ENCODE results near the gene RAB11FIP4. TPM values are rescaled to one million over a fixed set of nuclear protein-coding genes. Genes with fewer than 3 reads are reported as not detected.

Gene RAB11FIP4
- total and polyA plus RNA-seq, 2 of the 8 experiments (the other 6 are each of a cell fraction or from before 2014, with no cell fraction given), result 21.7 to 53.2 TPM

GRCh38 chr17:31529841-31530251 lies 138.4 kb downstream of the RAB11FIP4 start:
- FAIRE-seq (no peak), DNase-seq (ENCODE audit: low read depth in 1 of 2, low spot score in 2 of 2) (no peak)
- Histone ChIP-seq H3K23ac (ENCODE audit: insufficient read length) (no peak overlapping the region), H2AK5ac (ENCODE audit: low read depth, low read length) (no peak overlapping the region), H3K4me2 (ENCODE audit: insufficient read depth in 1 of 2, low read depth in 2 of 2, low read length in 2 of 2) (no peak overlapping the region), H4K20me1 (replicated peaks in 1 of 2; ENCODE audit: control insufficient read depth in 1 of 2, insufficient read depth in 2 of 2, low read length in 2 of 2) (no peaks in the 10 kb centered on the region), H2BK5ac (ENCODE audit: low read depth, low read length) (no peak overlapping the region), H2BK120ac (replicated peaks; ENCODE audit: low read depth, low read length) (no peak overlapping the region), H3K36me3 (ENCODE audit: control insufficient read depth in 2 of 4, insufficient read depth in 4 of 4, low read length in 3 of 4) (peaks cover 8 to 28% (median 22%) of the 10 kb centered on the region in 4 experiments; a peak in 6 of 8 replicates), H3K56ac (replicated peaks; ENCODE audit: insufficient read length, low read depth, low read length) (no peak overlapping the region), H3K27ac (ENCODE audit: low read depth, low read length) (no peak overlapping the region), H3K14ac (ENCODE audit: insufficient read length) (no peak overlapping the region), H3K4ac (replicated peaks; ENCODE audit: insufficient read length, low read depth, low read length) (no peak overlapping the region), H4K5ac (ENCODE audit: insufficient read length, low read depth, low read length) (no peak overlapping the region), H3K9ac (replicated peaks in 1 of 4; ENCODE audit: extremely low read depth in 1 of 4, low read depth in 3 of 4, low read length in 3 of 4) (no peak overlapping the region), H3K4me1 (replicated peaks in 1 of 4; ENCODE audit: control insufficient read depth in 3 of 4, insufficient read depth in 4 of 4, low read length in 3 of 4) (no peaks in the 10 kb centered on the region; a peak in 3 of 7 replicates), H3K4me3 (ENCODE audit: extremely low read depth in 1 of 4, insufficient read depth in 2 of 4, low read depth in 3 of 4, low read length in 4 of 4) (no peak overlapping the region), H2BK12ac (ENCODE audit: low read depth, low read length) (no peak overlapping the region), H3K79me1 (ENCODE audit: low read depth, low read length) (no peaks in the 10 kb centered on the region), H3K79me2 (ENCODE audit: control insufficient read depth in 1 of 2, insufficient read depth in 2 of 2, low read length in 2 of 2) (no peaks in the 10 kb centered on the region), H3K23me2 (ENCODE audit: low read depth, low read length) (no peaks in the 10 kb centered on the region), H2AFZ (ENCODE audit: low read length) (no peak overlapping the region), H2BK15ac (ENCODE audit: low read length) (no peak overlapping the region), H4K8ac (ENCODE audit: extremely low read depth, insufficient read depth, low read length) (no peak overlapping the region), H3K18ac (ENCODE audit: extremely low read depth, low read length) (no peak overlapping the region), H4K91ac (replicated peaks; ENCODE audit: insufficient read length, low read length) (no peak overlapping the region), H2BK20ac (ENCODE audit: low read length) (no peak overlapping the region), H3K27me3 (replicated peaks in 1 of 4; ENCODE audit: control insufficient read depth in 3 of 4, extremely low read depth in 1 of 4, insufficient read depth in 3 of 4, low read length in 3 of 4) (no peaks in the 10 kb centered on the region), H3K9me3 (ENCODE audit: insufficient read depth in 2 of 2, low read depth in 1 of 2, low read length in 1 of 2) (no peaks in the 10 kb centered on the region)
- ChIA-PET POLR2A (ENCODE audit: partially characterized antibody) (interaction anchor here (1.0 kb wide), 1 partner anchor 313 kb away, joined by 3 read pairs; no protein-coding TSS in a partner anchor), CTCF (ENCODE audit: partially characterized antibody) (interaction anchor here (0.8 to 16.9 kb wide), 6 partner anchors 12 to 312 kb away, joined by 3 to 325 read pairs (median 6); no protein-coding TSS in a partner anchor)
- WGBS, 2 experiments (ENCODE audit: extremely low coverage in 1 of 2, insufficient coverage in 1 of 2, insufficient read length in 1 of 2, insufficient replicate concordance in 2 of 2, low coverage in 1 of 2, low lambda C conversion rate in 2 of 2, missing lambda C conversion rate in 1 of 2), result 87% methylated on average over 12 of the region's 12 CpGs; no CpG with 5 or more reads in 1 of the 2 experiments
- TF ChIP-seq BRCA1 (IDR thresholded peaks at IDR 0.05; ENCODE audit: low read depth, low read length) (no peak), GTF2F1 (IDR thresholded peaks at IDR 0.05; ENCODE audit: borderline replicate concordance, low read depth, low read length) (no peak), KDM4A (IDR thresholded peaks at IDR 0.05; ENCODE audit: low read depth, low read length, severe bottlenecking) (no peak), JUN (IDR thresholded peaks at IDR 0.05; ENCODE audit: low read depth, low read length) (no peak), ASH2L (IDR thresholded peaks at IDR 0.05; ENCODE audit: low read length) (no peak), TCF12 (IDR thresholded peaks at IDR 0.05; ENCODE audit: low read depth, low read length) (no peak), POLR2AphosphoS5 (IDR thresholded peaks at IDR 0.05; ENCODE audit: low read depth, low read length) (no peak)
